ENCODE measurements around the gene DUSP15.

Gene DUSP15

DNA sequence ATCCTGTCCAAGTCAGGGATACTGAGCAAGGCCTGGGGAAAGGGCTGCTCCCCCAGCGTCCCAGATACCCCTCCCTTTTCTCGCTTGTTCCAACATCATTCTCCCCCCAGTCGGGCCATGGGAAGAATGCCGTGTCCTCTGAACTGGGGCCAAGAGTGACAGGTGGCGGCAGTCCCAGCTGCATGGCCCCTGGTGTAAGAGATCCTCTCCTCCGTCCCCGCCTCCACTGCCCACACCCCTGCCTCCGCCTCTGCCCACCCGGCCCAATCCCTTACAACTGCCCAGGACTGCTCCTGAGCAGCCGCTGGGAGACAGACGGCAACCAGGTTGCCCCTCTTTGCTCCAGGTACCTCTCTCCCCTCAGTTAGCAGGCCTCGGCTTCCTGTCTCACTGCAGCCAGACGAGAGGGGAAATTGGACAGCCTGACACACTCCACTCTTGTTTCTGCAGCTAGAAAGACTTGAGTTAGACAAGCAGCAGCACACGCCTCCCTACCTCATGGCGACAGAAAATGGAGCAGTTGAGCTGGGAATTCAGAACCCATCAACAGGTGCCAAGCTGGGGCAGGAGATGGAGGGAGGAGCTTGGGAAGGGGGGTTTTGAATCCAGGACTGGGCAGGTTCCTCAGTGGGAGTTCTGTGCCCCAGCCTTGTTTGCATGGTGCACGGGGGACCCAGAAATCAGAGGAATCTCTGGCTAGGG, 51.1 kb downstream of the DUSP15 start, which contains the start of gene MYLK2:
TSS of gene MYLK2 (plus strand) at position 274 of the 702 bp plus-strand sequence. CDS start at position 499, 225 bp downstream.
- TF ChIP-seq GATA3 (IDR thresholded peaks at IDR 0.05; ENCODE audit: low read depth, low read length) (no peak), GATA2 (IDR thresholded peaks at IDR 0.05; ENCODE audit: low read depth, low read length) (no peak)

- no peak for TF ChIP-seq GATA2 (IDR thresholded peaks at IDR 0.05; ENCODE audit: low read depth, low read length)
- no peak for TF ChIP-seq GATA3 (IDR thresholded peaks at IDR 0.05; ENCODE audit: low read depth, low read length)
Measured at GRCh38 chr20:31818376-31818908, 51.9 kb downstream of the DUSP15 start.

DNA sequence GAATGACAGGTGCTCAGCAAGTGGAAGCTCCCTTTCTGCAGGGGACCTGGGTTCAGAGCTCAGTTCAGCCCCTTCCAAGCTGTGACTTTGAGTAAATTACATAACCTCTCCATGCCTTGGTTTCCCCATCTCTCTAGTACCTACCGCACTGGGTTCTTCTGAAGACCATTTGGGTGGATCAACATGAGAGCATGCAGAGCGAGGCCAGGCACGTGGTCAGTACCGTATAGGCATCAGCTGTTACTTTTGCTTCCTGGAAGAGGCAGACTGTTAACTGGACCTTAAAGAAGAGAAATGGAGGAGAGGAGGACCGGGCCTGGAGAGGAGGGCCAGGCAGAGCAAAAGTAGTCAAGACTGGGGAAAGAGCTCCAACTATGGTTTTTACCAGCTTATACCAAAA, 52.9 kb downstream of the DUSP15 start:
- TF ChIP-seq GATA3 (IDR thresholded peaks at IDR 0.05; ENCODE audit: low read depth, low read length) (no peak), GATA2 (IDR thresholded peaks at IDR 0.05; ENCODE audit: low read depth, low read length) (no peak)

- no peak for TF ChIP-seq GATA2 (IDR thresholded peaks at IDR 0.05; ENCODE audit: low read depth, low read length)
- no peak for TF ChIP-seq GATA3 (IDR thresholded peaks at IDR 0.05; ENCODE audit: low read depth, low read length)
Measured at GRCh38 chr20:31816221-31816620, 54.1 kb downstream of the DUSP15 start.

DNA sequence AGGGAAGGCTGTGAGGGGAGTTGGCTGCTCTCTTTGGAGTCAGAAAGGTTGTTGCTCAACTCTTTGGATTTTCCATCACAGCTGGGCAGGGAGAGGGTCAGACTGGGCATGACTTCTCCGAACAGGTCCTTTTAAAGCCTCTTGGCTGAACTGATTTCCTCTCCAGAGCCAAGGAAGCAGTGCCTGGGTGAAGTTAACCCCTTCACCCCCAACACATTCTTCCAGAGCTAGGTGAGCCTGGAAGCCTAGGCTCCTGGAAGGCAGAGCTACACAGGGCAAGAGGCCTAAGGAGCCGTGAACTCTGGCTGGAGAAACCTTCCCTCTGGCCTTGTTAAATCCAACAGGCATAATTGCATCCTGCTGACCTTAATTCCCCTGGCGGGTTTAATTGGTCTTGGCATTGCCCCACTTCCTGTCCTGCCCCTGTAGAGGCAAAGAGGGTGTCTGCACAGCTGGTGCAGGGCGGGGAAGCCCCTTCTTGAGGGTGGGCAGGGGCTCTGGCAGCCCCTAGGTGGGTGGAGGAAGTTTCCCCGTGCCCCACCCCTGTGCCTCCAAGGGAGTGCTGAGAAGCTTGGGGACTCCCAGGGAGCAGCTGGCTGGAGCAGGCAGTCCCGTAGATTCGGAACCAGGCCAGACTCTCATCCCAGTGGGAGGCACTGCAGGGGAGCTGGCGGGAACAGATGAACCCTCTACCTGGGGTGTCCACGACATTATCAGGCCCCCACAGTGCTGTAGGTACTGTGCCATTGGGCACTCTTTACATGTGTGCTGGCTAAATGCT, 54.7 kb downstream of the DUSP15 start:
- TF ChIP-seq GATA3 (IDR thresholded peaks at IDR 0.05; ENCODE audit: low read depth, low read length) (no peak), GATA2 (IDR thresholded peaks at IDR 0.05; ENCODE audit: low read depth, low read length) (no peak)

DNA sequence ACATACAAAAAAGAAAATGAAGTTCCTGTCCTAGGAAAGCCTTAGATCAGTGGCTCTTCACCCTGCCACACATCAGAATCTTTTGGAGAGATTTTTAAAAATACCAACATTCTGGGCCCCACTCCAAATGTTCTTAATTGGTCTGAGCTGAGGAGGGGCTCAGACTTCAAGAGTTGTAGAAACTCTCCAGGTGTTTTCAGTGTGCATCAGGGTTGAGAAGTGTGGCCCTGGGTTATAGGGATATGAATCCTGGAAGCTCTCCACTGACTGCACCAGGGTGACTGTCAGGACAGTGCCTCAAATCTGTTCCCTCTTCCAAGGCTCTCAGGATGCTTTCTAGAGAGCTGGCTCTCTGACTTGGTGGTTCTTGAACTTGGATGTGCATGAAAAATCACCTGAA, 56.7 kb downstream of the DUSP15 start:
- TF ChIP-seq GATA2 (IDR thresholded peaks at IDR 0.05; ENCODE audit: low read depth, low read length) (no peak), GATA3 (IDR thresholded peaks at IDR 0.05; ENCODE audit: low read depth, low read length) (no peak)

DNA sequence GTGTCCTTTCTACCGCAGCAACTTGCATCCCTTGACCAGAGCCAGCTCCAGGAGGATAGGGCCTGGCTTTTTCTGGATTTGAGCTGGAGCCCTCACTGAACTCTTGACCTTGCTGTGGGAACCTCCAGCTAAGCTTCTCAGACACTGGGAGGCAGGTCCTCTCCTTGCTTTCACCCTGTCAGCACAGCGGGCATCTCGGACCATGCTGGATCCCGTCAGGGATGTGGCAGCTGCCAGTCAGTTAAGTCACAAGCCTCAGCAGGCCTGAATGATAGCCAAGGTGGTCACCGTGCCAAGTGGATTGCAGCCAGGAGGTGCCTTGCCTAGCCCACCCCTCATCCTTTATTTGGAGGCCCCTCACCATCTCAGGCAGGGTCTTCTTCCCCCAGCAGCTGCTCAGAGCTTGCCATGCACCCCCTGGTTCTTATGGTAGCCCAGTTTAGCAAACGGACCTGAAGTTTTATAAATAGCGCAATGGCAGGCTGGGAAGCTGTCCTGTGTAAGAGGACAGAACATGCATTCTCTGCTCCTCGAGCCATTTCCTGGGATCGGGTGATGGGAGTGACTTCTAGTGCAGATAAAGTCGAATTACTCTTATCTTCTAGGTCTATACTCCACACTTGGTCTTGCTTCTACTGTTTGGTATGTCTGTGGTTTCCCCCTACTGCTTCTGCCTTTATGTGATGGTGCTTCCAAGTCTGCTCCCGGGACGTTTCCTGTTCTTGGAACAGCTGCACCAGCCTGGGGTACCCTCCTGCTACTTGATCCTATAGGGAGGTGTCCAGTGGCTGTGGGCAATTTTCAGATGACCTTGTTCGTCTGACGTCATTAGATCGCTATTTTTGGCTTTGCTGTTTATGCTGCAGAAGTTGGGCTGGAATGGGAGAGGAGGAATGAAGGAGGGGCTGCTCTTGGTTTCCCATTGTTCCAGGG, 58.3 kb downstream of the DUSP15 start:
- no peak for TF ChIP-seq GATA2 (IDR thresholded peaks at IDR 0.05; ENCODE audit: low read depth, low read length)
- TF ChIP-seq GATA3 (IDR thresholded peaks at IDR 0.05; ENCODE audit: low read depth, low read length), result no peak

GRCh38 chr20:31811198-31811597, 59.1 kb downstream of the DUSP15 start:
- TF ChIP-seq GATA2 (IDR thresholded peaks at IDR 0.05; ENCODE audit: low read depth, low read length) (no peak), GATA3 (IDR thresholded peaks at IDR 0.05; ENCODE audit: low read depth, low read length) (no peak)
